Measurements from ENCODE around the gene NEK7. TPM values are rescaled to one million over a fixed set of nuclear protein-coding genes. Genes with fewer than 3 reads are reported as not detected.

The NEK7 gene
- total and polyA plus RNA-seq, 2 of the 8 experiments (the other 6 are each of a cell fraction or from before 2014, with no cell fraction given): 5.1 to 10.0 TPM

- TF ChIP-seq RAD21 (IDR thresholded peaks at IDR 0.05 in 1 of 2, conservative IDR thresholded peaks at IDR 0.05 in 1 of 2; ENCODE audit: low read depth in 2 of 2, low read length in 2 of 2) (no peak), KDM5A (IDR thresholded peaks at IDR 0.05; ENCODE audit: low read length) (no peak), POLR2AphosphoS5 (IDR thresholded peaks at IDR 0.05; ENCODE audit: low read depth, low read length) (no peak), POU5F1 (IDR thresholded peaks at IDR 0.05; ENCODE audit: low read depth, low read length) (no peak), ASH2L (IDR thresholded peaks at IDR 0.05; ENCODE audit: low read length) (no peak), YY1 (IDR thresholded peaks at IDR 0.05; ENCODE audit: low read depth, low read length) (no peak), BACH1 (IDR thresholded peaks at IDR 0.05; ENCODE audit: low read length) (no peak), MAX (IDR thresholded peaks at IDR 0.05) (no peak), EZH2 (IDR thresholded peaks at IDR 0.05; ENCODE audit: low read depth, low read length, severe bottlenecking) (no peak), SAP30 (IDR thresholded peaks at IDR 0.05; ENCODE audit: insufficient read depth, insufficient replicate concordance, low read length) (no peak), CHD1 (IDR thresholded peaks at IDR 0.05; ENCODE audit: low read depth, low read length) (no peak), NANOG (IDR thresholded peaks at IDR 0.05; ENCODE audit: insufficient read depth, low read depth, low read length, poor library complexity, severe bottlenecking) (no peak)
These were observed 35.6 kb upstream of the NEK7 start (continued) for GRCh38 chr1:198121056-198121826.

Data from H1 (cell line).